ENCODE results near the gene CDH4.

DNA sequence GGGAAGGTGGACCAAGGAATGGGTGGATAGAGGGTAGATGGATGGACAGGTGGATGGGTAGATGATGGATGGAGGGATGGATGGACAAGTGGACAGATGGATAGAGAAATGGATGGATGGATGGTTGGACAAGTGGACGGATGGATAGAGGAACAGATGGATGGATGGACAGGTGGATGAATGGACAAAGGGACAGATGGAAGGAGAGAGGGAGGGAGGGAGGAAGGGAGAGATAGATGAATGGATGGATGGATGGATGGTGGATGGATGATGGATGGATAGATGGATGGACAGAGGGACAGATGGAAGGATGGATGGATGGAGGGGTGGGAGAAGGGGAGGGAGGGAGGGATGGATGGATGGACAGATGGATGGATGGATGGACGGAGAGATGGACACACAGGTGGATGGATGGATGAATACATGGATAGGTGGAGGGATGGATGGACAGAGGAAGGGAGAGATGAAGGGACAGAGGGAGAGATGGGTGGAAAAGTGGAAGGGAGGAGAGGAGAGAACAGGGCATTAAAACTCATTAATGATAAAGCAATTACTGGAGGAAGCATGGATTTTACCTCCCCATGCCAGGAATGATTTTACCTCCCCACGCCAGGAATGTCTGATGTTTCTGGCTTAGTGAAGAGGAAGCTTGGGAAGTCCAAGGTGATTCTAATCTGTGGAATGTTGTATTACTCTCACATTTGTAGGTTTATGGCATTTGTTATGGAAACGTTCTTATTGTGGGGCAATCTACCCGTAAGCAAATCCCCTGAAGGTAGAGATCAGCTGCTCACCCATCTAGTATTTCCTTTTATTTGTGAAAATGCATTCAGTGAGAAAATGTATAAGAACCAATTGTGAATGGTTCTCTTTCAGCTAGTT lies 430.3 kb downstream of the CDH4 start:
- TF ChIP-seq POLR2A (IDR thresholded peaks at IDR 0.05), result no peak
- TF ChIP-seq, protein P1, sequence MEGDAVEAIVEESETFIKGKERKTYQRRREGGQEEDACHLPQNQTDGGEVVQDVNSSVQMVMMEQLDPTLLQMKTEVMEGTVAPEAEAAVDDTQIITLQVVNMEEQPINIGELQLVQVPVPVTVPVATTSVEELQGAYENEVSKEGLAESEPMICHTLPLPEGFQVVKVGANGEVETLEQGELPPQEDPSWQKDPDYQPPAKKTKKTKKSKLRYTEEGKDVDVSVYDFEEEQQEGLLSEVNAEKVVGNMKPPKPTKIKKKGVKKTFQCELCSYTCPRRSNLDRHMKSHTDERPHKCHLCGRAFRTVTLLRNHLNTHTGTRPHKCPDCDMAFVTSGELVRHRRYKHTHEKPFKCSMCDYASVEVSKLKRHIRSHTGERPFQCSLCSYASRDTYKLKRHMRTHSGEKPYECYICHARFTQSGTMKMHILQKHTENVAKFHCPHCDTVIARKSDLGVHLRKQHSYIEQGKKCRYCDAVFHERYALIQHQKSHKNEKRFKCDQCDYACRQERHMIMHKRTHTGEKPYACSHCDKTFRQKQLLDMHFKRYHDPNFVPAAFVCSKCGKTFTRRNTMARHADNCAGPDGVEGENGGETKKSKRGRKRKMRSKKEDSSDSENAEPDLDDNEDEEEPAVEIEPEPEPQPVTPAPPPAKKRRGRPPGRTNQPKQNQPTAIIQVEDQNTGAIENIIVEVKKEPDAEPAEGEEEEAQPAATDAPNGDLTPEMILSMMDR (IDR thresholded peaks at IDR 0.05), result no peak
